Liver (tissue), 9 donors: Measurements from ENCODE around the gene PDK1. TPM values are rescaled to one million over a fixed set of nuclear protein-coding genes. Genes with fewer than 3 reads are reported as not detected.

Experiments
- DNase-seq: peaks from one replicate; pipeline ENCODE4 v3.0.0-alpha.2; 2017; ENCODE audit warnings: low spot score
- H3K27ac ChIP-seq, 2 donors: one replicate each; pipeline ENCODE4 v1.7.0; 2013; ENCODE audit warnings: inconsistent platforms in 2 of 2, low read length in 2 of 2, control low read depth in 1 of 2, low read depth in 1 of 2, mild to moderate bottlenecking in 1 of 2
- H3K27me3 ChIP-seq, 4 donors: one replicate each; pipeline versions ENCODE4 v1.6.1 to v1.7.0; 2013; ENCODE audit warnings: low read length in 3 of 4, inconsistent platforms in 1 of 4, mild to moderate bottlenecking in 1 of 4, moderate library complexity in 1 of 4; ENCODE audit not compliant: control insufficient read depth in 4 of 4, insufficient read depth in 4 of 4
- H3K36me3 ChIP-seq, 4 donors: one replicate each; pipeline versions ENCODE4 v1.6.1 to v1.7.0; 2013; ENCODE audit warnings: low read length in 3 of 4, mild to moderate bottlenecking in 3 of 4, low read depth in 1 of 4, moderate library complexity in 1 of 4; ENCODE audit not compliant: control insufficient read depth in 4 of 4, insufficient read depth in 3 of 4
- H3K4me1 ChIP-seq, 4 donors: one replicate each; pipeline versions ENCODE4 v1.6.1 to v1.7.0; 2013; ENCODE audit warnings: low read length in 3 of 4, mild to moderate bottlenecking in 3 of 4, moderate library complexity in 1 of 4; ENCODE audit not compliant: control insufficient read depth in 4 of 4, insufficient read depth in 4 of 4
- H3K4me3 ChIP-seq, 3 donors: one replicate each; pipeline versions ENCODE4 v1.6.1 to v1.7.0; 2013; ENCODE audit warnings: low read length in 3 of 3, control low read depth in 1 of 3, low read depth in 1 of 3, mild to moderate bottlenecking in 1 of 3
- H3K9ac ChIP-seq, 2 donors: one replicate each; pipeline ENCODE4 v1.7.0; 2013; ENCODE audit warnings: low read length in 2 of 2, mild to moderate bottlenecking in 2 of 2, moderate library complexity in 2 of 2, control low read depth in 1 of 2, low read depth in 1 of 2
- H3K9me3 ChIP-seq, 4 donors: one replicate each; pipeline versions ENCODE4 v1.6.1 to v1.7.0; 2013; ENCODE audit warnings: low read length in 3 of 4; ENCODE audit not compliant: control insufficient read depth in 4 of 4
- EGR1 ChIP-seq, 2 donors: IDR thresholded peaks; 2 replicates each; pipeline ENCODE4 v1.6.1; 2016 to 2018; ENCODE audit warnings: antibody characterized with exemption in 2 of 2, low read depth in 2 of 2
- FOXA1 ChIP-seq: IDR thresholded peaks from 2 replicates; pipeline ENCODE4 v1.6.1; 2016; ENCODE audit warnings: antibody characterized with exemption
- FOXA2 ChIP-seq: IDR thresholded peaks from 2 replicates; pipeline ENCODE4 v1.6.1; 2016; ENCODE audit warnings: antibody characterized with exemption
- HNF4A ChIP-seq, 2 donors: conservative IDR thresholded peaks; 2 replicates each; pipeline ENCODE4 v1.6.1; 2016; ENCODE audit warnings: antibody characterized with exemption in 2 of 2, mild to moderate bottlenecking in 2 of 2
- HNF4G ChIP-seq: IDR thresholded peaks from 2 replicates; pipeline ENCODE4 v1.6.1; 2016; ENCODE audit warnings: antibody characterized with exemption
- JUND ChIP-seq, 2 donors: IDR thresholded peaks; 2 replicates each; pipeline ENCODE4 v1.6.1; 2016; ENCODE audit warnings: antibody characterized with exemption in 2 of 2
- NR2F2 ChIP-seq: IDR thresholded peaks from 2 replicates; pipeline ENCODE4 v1.6.1; 2016; ENCODE audit warnings: antibody characterized with exemption
- SP1 ChIP-seq: IDR thresholded peaks from 2 replicates; pipeline ENCODE4 v1.6.1; 2018; ENCODE audit warnings: antibody characterized with exemption, mild to moderate bottlenecking
- TAF1 ChIP-seq: conservative IDR thresholded peaks from 2 replicates; pipeline ENCODE4 v1.6.1; 2016; ENCODE audit warnings: antibody characterized with exemption, mild to moderate bottlenecking
- YY1 ChIP-seq: IDR thresholded peaks from 2 replicates; pipeline ENCODE4 v1.6.1; 2016; ENCODE audit warnings: antibody characterized with exemption, mild to moderate bottlenecking
- WGBS: extraction: QIAGEN DNeasy Blood & Tissue Kit; methylation state at CpG from one replicate; pipeline ENCODE4 v1.1.7; 2013; 5-methylcytosine and 5-hydroxymethylcytosine counted together
- polyA plus RNA-seq, 2 donors: library from polyadenylated mRNA; stranded (reverse) in 1 of 2; unstranded in 1 of 2; fragments of 200-250 nt in 1 of 2; fragments of >200 nt in 1 of 2; fragmentation: Nextera tagmentation in 1 of 2; extraction: Ambion mirVana in 1 of 2; gene quantifications; one replicate each; pipeline versions ENCODE4 v1.2.1 to v1.2.3, GENCODE V29; 2013 to 2015
- total RNA-seq, 2 donors: library from RNA; depleted of rRNA; stranded (reverse); fragments of >200 nt; gene quantifications; one replicate each; pipeline ENCODE4 v1.2.3, GENCODE V29; 2014
- TF ChIP-seq, protein P1 (sequence below): IDR thresholded peaks from 2 replicates; pipeline ENCODE4 v1.6.1; 2016; ENCODE audit warnings: antibody characterized with exemption
- TF ChIP-seq, protein P2 (sequence below): IDR thresholded peaks from 2 replicates; pipeline ENCODE4 v1.6.1; 2016; ENCODE audit warnings: antibody characterized with exemption, mild to moderate bottlenecking
- TF ChIP-seq, protein P3 (sequence below): IDR thresholded peaks from 2 replicates; pipeline ENCODE4 v1.6.1; 2016; ENCODE audit warnings: antibody characterized with exemption
- TF ChIP-seq, protein P4 (sequence below): IDR thresholded peaks from 2 replicates; pipeline ENCODE4 v1.6.1; 2016; ENCODE audit warnings: antibody characterized with exemption
- donor health status: healthy.
- donor health status: healthy.
- donor health status: healthy.
- donor health status: healthy.
- donor health status: healthy.

The PDK1 gene
- total and polyA plus RNA-seq, 4 donors, result 4.7 to 10.9 (median 7.8) TPM

DNA sequence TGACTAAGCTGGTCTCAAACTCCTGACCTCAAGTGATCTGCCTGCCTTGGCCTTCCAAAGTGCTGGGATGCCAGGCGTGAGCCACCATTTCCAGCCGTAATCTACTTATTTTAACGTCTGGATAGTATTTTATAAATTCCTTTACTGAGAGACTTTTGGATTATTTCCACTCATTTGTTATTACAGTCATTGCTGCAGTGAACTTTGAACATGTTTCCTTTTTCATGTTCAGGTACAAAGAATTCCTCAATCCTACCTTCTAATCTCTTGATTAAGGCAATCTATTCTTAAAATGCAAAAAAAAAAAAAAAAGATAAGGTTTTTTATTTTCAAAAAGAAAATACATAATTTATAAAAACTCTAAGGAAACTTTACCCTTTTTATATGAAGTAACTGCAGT, 78.6 kb downstream of the PDK1 start:
- WGBS, result 64% methylated on average over 3 of the region's 3 CpGs
- TF ChIP-seq HNF4A (conservative IDR thresholded peaks at IDR 0.05), result peak; percentile 42 to 51
- TF ChIP-seq, protein P1, sequence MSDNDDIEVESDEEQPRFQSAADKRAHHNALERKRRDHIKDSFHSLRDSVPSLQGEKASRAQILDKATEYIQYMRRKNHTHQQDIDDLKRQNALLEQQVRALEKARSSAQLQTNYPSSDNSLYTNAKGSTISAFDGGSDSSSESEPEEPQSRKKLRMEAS, result no peak
- DNase-seq, result no peak

DNA sequence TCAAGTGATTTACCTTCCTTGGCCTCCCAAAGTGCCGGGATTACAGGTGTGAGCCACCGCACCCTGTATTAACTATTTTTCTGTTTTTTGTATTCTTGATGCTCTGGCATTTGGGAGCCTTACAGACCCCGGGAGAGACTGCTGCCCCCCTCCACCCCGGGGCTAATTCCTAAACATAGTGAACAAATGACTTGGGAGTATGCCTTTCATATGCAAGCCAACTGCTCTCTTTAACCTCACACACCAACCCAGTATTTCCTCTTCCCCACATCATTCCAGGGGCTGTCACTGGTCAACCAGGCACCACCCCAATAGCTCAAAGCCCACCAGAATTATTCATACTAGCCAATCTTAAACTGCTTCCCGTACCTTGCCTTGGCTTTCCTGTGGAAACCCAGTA, 79.7 kb downstream of the PDK1 start:
- no peak for DNase-seq
- no peaks in the 10 kb centered on the region for H3K27me3 ChIP-seq
- no peaks in the 10 kb centered on the region for H3K9me3 ChIP-seq
- WGBS, result 96% methylated on average over 5 of the region's 5 CpGs
- TF ChIP-seq, protein P2, sequence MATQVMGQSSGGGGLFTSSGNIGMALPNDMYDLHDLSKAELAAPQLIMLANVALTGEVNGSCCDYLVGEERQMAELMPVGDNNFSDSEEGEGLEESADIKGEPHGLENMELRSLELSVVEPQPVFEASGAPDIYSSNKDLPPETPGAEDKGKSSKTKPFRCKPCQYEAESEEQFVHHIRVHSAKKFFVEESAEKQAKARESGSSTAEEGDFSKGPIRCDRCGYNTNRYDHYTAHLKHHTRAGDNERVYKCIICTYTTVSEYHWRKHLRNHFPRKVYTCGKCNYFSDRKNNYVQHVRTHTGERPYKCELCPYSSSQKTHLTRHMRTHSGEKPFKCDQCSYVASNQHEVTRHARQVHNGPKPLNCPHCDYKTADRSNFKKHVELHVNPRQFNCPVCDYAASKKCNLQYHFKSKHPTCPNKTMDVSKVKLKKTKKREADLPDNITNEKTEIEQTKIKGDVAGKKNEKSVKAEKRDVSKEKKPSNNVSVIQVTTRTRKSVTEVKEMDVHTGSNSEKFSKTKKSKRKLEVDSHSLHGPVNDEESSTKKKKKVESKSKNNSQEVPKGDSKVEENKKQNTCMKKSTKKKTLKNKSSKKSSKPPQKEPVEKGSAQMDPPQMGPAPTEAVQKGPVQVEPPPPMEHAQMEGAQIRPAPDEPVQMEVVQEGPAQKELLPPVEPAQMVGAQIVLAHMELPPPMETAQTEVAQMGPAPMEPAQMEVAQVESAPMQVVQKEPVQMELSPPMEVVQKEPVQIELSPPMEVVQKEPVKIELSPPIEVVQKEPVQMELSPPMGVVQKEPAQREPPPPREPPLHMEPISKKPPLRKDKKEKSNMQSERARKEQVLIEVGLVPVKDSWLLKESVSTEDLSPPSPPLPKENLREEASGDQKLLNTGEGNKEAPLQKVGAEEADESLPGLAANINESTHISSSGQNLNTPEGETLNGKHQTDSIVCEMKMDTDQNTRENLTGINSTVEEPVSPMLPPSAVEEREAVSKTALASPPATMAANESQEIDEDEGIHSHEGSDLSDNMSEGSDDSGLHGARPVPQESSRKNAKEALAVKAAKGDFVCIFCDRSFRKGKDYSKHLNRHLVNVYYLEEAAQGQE, result no peak
- no peak for TF ChIP-seq YY1
- TF ChIP-seq, protein P1, result no peak
- no peak for TF ChIP-seq HNF4G
- TF ChIP-seq TAF1, result no peak
- no peak for TF ChIP-seq SP1
- TF ChIP-seq, protein P3, sequence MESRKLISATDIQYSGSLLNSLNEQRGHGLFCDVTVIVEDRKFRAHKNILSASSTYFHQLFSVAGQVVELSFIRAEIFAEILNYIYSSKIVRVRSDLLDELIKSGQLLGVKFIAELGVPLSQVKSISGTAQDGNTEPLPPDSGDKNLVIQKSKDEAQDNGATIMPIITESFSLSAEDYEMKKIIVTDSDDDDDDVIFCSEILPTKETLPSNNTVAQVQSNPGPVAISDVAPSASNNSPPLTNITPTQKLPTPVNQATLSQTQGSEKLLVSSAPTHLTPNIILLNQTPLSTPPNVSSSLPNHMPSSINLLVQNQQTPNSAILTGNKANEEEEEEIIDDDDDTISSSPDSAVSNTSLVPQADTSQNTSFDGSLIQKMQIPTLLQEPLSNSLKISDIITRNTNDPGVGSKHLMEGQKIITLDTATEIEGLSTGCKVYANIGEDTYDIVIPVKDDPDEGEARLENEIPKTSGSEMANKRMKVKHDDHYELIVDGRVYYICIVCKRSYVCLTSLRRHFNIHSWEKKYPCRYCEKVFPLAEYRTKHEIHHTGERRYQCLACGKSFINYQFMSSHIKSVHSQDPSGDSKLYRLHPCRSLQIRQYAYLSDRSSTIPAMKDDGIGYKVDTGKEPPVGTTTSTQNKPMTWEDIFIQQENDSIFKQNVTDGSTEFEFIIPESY, result no peak
- TF ChIP-seq NR2F2, result no peak
- TF ChIP-seq FOXA2, result no peak
- TF ChIP-seq FOXA1, result no peak
- TF ChIP-seq, protein P4, sequence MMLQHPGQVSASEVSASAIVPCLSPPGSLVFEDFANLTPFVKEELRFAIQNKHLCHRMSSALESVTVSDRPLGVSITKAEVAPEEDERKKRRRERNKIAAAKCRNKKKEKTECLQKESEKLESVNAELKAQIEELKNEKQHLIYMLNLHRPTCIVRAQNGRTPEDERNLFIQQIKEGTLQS, result no peak
- TF ChIP-seq EGR1 (IDR thresholded peaks at IDR 0.05; ENCODE audit: low read depth in 2 of 2), result no peak
- TF ChIP-seq JUND (IDR thresholded peaks at IDR 0.05), result no peak
- no peak overlapping the region for H3K27ac ChIP-seq
- H3K4me1 ChIP-seq, result no peaks in the 10 kb centered on the region
- no peak overlapping the region for H3K9ac ChIP-seq
- no peaks in the 10 kb centered on the region for H3K36me3 ChIP-seq
- no peak overlapping the region for H3K4me3 ChIP-seq

More for the DNA sequence above, 78.6 kb downstream of the PDK1 start:
- Histone ChIP-seq H3K4me1 (no peaks in the 10 kb centered on the region), H3K36me3 (no peaks in the 10 kb centered on the region), H3K27ac (no peak overlapping the region), H3K27me3 (no peaks in the 10 kb centered on the region), H3K9ac (no peak overlapping the region), H3K9me3 (no peaks in the 10 kb centered on the region), H3K4me3 (no peak overlapping the region)
